Measurements from ENCODE around the gene ELL2. TPM values are rescaled to one million over a fixed set of nuclear protein-coding genes. Genes with fewer than 3 reads are reported as not detected.

Gene ELL2
- total and polyA plus RNA-seq, 2 experiments from 2014 or later, result 18.7 to 41.8 TPM

DNA sequence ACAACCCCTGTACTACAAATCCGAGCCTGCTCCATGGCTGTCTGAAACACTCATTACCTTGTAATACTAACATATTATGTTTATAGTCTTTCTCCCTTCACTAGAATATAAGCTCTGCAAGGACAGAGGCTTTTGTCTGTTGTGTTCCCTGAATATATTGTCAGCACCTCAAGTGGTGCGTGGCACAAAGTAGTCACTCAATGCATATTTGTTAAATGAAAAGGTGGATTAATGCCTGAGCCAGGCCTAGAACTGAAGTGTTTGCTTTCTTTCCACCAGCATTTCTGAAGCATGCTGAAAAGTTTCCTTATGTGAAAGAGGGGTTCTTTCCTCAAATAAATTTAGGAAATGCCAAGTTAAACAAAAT is 36.3 kb downstream of the ELL2 start:
- Histone ChIP-seq H3K9me3 (ENCODE audit: low read depth) (no peaks in the 10 kb centered on the region), H3K27me3 (no peaks in the 10 kb centered on the region), H3K36me3 (no peaks in the 10 kb centered on the region), H3K4me3 (no peak overlapping the region), H3K4me1 (ENCODE audit: low read depth) (peaks cover 26% of the 10 kb centered on the region), H3K27ac (no peak overlapping the region)
- TF ChIP-seq CTCF (IDR thresholded peaks at IDR 0.05; ENCODE audit: low read depth, low read length), result no peak
- DNase-seq (ENCODE audit: low read depth in 1 of 2, low spot score in 1 of 2), result no peak

GRCh38 chr5:95924720-95925377 is 36.8 kb downstream of the ELL2 start:
- H3K27ac ChIP-seq, result peak overlapping the region; percentile 10
- H3K27me3 ChIP-seq, result no peaks in the 10 kb centered on the region
- TF ChIP-seq CTCF (IDR thresholded peaks at IDR 0.05; ENCODE audit: low read depth, low read length), result no peak

GRCh38 chr5:95923918-95924544 is 37.6 kb downstream of the ELL2 start:
- H3K27me3 ChIP-seq, result no peaks in the 10 kb centered on the region
- no peak for TF ChIP-seq CTCF (IDR thresholded peaks at IDR 0.05; ENCODE audit: low read depth, low read length)
- peaks cover 24% of the 10 kb centered on the region for H3K4me1 ChIP-seq (ENCODE audit: low read depth)
- H3K36me3 ChIP-seq, result no peaks in the 10 kb centered on the region
- H3K27ac ChIP-seq, result no peak overlapping the region
- H3K4me3 ChIP-seq, result no peak overlapping the region
- no peak for DNase-seq (ENCODE audit: low read depth in 1 of 2, low spot score in 1 of 2)
- H3K9me3 ChIP-seq (ENCODE audit: low read depth), result no peaks in the 10 kb centered on the region

More at GRCh38 chr5:95924720-95925377, 36.8 kb downstream of the ELL2 start:
- no peak overlapping the region for H3K4me3 ChIP-seq
- H3K4me1 ChIP-seq (ENCODE audit: low read depth), result peaks cover 23% of the 10 kb centered on the region
- H3K9me3 ChIP-seq (ENCODE audit: low read depth), result no peaks in the 10 kb centered on the region
- H3K36me3 ChIP-seq, result no peaks in the 10 kb centered on the region
- DNase-seq (ENCODE audit: low read depth in 1 of 2, low spot score in 1 of 2), result peak in 1 of 2 donors; percentile 51

GRCh38 chr5:95922798-95923197 is 38.9 kb downstream of the ELL2 start:
- no peak for DNase-seq (ENCODE audit: low read depth in 1 of 2, low spot score in 1 of 2)
- H3K4me1 ChIP-seq (ENCODE audit: low read depth), result peaks cover 29% of the 10 kb centered on the region
- H3K9me3 ChIP-seq (ENCODE audit: low read depth), result no peaks in the 10 kb centered on the region
- no peaks in the 10 kb centered on the region for H3K27me3 ChIP-seq
- no peak overlapping the region for H3K27ac ChIP-seq
- H3K4me3 ChIP-seq, result no peak overlapping the region
- TF ChIP-seq CTCF (IDR thresholded peaks at IDR 0.05; ENCODE audit: low read depth, low read length), result no peak
- no peaks in the 10 kb centered on the region for H3K36me3 ChIP-seq

DNA sequence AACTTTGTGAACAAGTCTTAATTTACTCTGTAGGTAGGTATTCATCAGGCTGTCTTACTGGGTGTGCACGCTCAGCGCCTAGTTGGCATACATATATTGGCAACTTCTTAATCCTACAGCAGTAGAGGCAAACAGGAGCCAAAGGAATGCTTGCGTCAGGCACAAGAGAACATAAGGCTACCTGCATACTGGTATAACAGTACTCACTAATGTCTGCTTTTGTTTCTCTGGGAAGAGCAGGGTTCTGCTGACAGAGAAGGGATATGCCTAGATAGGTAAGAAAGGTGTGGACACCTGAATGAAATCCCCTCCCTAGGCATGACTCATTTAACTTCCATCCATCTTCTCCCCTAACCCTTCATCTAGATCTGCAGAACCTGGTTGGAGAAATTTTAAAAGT is 40.1 kb downstream of the ELL2 start:
- Histone ChIP-seq H3K4me3 (no peak overlapping the region), H3K27ac (no peak overlapping the region), H3K9me3 (ENCODE audit: low read depth) (no peaks in the 10 kb centered on the region), H3K4me1 (ENCODE audit: low read depth) (peaks cover 28% of the 10 kb centered on the region), H3K27me3 (no peaks in the 10 kb centered on the region), H3K36me3 (no peaks in the 10 kb centered on the region)
- no peak for DNase-seq (ENCODE audit: low read depth in 1 of 2, low spot score in 1 of 2)
- TF ChIP-seq CTCF (IDR thresholded peaks at IDR 0.05; ENCODE audit: low read depth, low read length), result no peak
